Activated naive CD8-positive, alpha-beta T cell (primary cell): ENCODE measurements around the gene NAXE.
A peak's percentile ranks its signal among the peaks of the same experiment; 100 is the strongest.

ENCODE experiments used
- H3K27ac Mint-ChIP-seq: one replicate; pipeline ENCODE4 v1.8.0; 2021; ENCODE audit warnings: mixed read lengths
- H3K27me3 Mint-ChIP-seq: one replicate; pipeline ENCODE4 v1.8.0; 2021; ENCODE audit warnings: mixed read lengths
- H3K36me3 Mint-ChIP-seq: one replicate; pipeline ENCODE4 v1.8.0; 2021; ENCODE audit warnings: mixed read lengths
- H3K4me1 Mint-ChIP-seq: one replicate; pipeline ENCODE4 v1.8.0; 2021; ENCODE audit warnings: low read depth, mixed read lengths
- H3K4me3 Mint-ChIP-seq: one replicate; pipeline ENCODE4 v1.8.0; 2021; ENCODE audit warnings: mild to moderate bottlenecking, mixed read lengths
- H3K9me3 Mint-ChIP-seq: one replicate; pipeline ENCODE4 v1.8.0; 2021; ENCODE audit warnings: low read depth, mixed read lengths

Gene NAXE

GRCh38 chr1:156555715-156556114, 35.9 kb upstream of the NAXE start:
- Mint-ChIP-seq H3K4me1 (no peaks in the 10 kb centered on the region), H3K27ac (no peak overlapping the region), H3K36me3 (no peaks in the 10 kb centered on the region), H3K27me3 (no peaks in the 10 kb centered on the region), H3K9me3 (no peaks in the 10 kb centered on the region), H3K4me3 (no peak overlapping the region)

GRCh38 chr1:156556354-156556753, 35.2 kb upstream of the NAXE start:
- Mint-ChIP-seq H3K27ac (no peak overlapping the region), H3K4me3 (no peak overlapping the region), H3K27me3 (no peaks in the 10 kb centered on the region), H3K4me1 (no peaks in the 10 kb centered on the region), H3K36me3 (no peaks in the 10 kb centered on the region), H3K9me3 (no peaks in the 10 kb centered on the region)

GRCh38 chr1:156559086-156559796, 32.3 kb upstream of the NAXE start:
- H3K27ac Mint-ChIP-seq = no peak overlapping the region
- no peak overlapping the region for H3K4me3 Mint-ChIP-seq
- H3K27me3 Mint-ChIP-seq = no peaks in the 10 kb centered on the region
- H3K9me3 Mint-ChIP-seq = no peaks in the 10 kb centered on the region
- no peaks in the 10 kb centered on the region for H3K36me3 Mint-ChIP-seq
- H3K4me1 Mint-ChIP-seq = no peaks in the 10 kb centered on the region

DNA sequence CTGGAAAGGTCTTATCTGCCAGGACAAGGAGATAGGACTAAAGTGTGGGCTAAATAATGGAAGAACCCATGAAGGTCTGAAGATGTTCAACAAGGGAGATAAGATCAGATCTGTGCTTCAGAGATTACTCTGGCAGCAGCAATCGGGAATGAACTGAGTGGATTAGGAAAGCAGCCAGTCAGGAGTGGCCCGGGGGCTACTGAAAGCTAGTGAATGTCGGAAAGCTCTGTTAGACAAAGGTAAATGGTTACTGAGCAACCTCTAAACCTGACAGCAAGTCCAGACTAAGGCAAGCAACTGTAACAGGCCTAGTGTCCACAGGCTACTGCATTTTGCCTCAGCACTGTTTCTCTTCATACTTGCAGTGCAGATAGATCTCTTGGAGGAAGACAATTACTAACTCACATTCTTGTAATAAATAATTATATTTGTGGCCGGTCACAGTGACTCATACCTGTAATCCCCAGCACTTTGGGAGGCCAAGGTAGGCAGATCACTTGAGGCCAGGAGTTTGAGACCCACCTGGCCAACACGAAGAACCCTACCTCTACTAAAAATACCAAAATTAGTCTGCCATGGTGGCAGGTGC, 31.7 kb upstream of the NAXE start:
- H3K9me3 Mint-ChIP-seq = no peaks in the 10 kb centered on the region
- no peak overlapping the region for H3K27ac Mint-ChIP-seq
- no peaks in the 10 kb centered on the region for H3K36me3 Mint-ChIP-seq
- no peak overlapping the region for H3K4me3 Mint-ChIP-seq
- no peaks in the 10 kb centered on the region for H3K27me3 Mint-ChIP-seq
- no peaks in the 10 kb centered on the region for H3K4me1 Mint-ChIP-seq

DNA sequence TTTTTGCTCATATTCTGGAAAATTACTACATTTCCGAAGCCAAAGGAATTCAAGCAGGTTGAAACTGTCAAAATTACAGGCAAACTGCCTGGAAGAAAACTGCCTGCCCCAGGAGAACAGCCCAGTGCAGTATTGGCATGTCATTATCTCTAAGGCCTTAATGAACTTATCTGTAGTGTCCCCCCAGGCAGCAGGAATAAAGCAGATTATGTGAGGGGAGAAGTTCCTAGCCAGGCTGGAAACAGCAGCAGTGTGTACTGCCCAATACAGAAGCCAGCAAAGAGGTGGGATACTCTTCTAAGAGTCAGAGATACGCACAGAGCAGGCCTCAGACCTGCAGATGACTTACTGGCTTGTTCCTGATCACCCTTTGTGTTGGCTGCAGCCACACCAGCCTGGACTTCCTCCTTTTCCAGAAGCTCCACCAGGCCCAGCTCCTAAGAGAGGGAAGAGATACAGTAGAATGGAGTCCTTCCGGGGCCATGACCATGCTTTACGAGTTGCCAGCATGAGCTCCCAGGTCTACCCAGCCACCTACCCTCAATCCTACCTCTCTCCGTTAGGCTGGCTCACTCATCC, 30.9 kb upstream of the NAXE start:
- no peaks in the 10 kb centered on the region for H3K4me1 Mint-ChIP-seq
- H3K36me3 Mint-ChIP-seq = no peaks in the 10 kb centered on the region
- no peak overlapping the region for H3K4me3 Mint-ChIP-seq
- no peak overlapping the region for H3K27ac Mint-ChIP-seq
- no peaks in the 10 kb centered on the region for H3K9me3 Mint-ChIP-seq
- H3K27me3 Mint-ChIP-seq = no peaks in the 10 kb centered on the region

- Mint-ChIP-seq H3K4me1 (no peaks in the 10 kb centered on the region), H3K27me3 (peaks cover 3% of the 10 kb centered on the region), H3K4me3 (no peak overlapping the region), H3K9me3 (no peaks in the 10 kb centered on the region), H3K27ac (no peak overlapping the region), H3K36me3 (no peaks in the 10 kb centered on the region)
Observed at GRCh38 chr1:156565519-156565918, 26.1 kb upstream of the NAXE start.

- H3K4me1 Mint-ChIP-seq = peaks cover 6% of the 10 kb centered on the region
- H3K27ac Mint-ChIP-seq = no peak overlapping the region
- no peaks in the 10 kb centered on the region for H3K9me3 Mint-ChIP-seq
- H3K4me3 Mint-ChIP-seq = no peak overlapping the region
- no peaks in the 10 kb centered on the region for H3K36me3 Mint-ChIP-seq
- peaks cover 11% of the 10 kb centered on the region for H3K27me3 Mint-ChIP-seq
Observed at GRCh38 chr1:156566436-156566835, 25.1 kb upstream of the NAXE start.

- H3K4me3 Mint-ChIP-seq = peak overlapping the region; percentile 66
- no peak overlapping the region for H3K27ac Mint-ChIP-seq
- peaks cover 22% of the 10 kb centered on the region for H3K27me3 Mint-ChIP-seq
- peaks cover 18% of the 10 kb centered on the region for H3K4me1 Mint-ChIP-seq
- H3K9me3 Mint-ChIP-seq = no peaks in the 10 kb centered on the region
- peaks cover 3% of the 10 kb centered on the region for H3K36me3 Mint-ChIP-seq
Observed at GRCh38 chr1:156571261-156571852, 20.2 kb upstream of the NAXE start.

DNA sequence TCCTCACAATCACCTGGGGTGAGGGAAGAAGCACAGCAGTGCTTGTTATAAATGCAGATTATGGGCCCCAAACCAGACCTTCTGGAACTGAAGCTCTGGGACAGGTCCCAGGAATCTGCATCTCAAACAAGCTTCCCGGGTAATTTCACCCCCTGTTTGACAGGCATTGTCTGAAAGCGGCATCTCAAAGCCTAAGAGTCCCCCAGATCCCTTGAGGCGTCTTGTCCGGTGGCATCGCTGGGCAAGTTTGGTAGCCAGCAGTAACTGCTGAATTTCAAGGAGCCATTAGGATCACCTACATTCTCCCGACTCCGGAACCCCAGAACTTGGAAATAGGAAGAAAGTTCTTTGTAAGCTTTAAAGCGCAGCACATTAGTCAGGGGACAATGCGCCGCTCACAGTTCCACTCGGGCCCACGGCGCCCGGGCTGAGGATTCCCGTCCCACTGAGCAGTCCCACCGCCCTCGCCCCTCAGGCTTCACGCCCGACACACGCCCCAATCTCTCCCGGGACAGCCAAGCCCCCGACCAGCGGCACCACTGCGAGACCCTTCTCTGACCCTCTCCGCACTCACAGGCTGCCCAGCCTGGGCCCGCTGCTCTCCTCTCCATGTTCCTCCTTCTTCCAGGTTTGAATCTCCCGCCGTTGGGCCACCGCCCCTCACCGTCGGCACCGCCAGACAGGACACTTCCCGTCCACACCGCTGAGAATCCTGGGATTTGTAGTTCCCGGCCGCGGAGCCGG, 19.5 kb upstream of the NAXE start, which contains the start of gene IQGAP3:
IQGAP3 (minus strand) TSS at position 647 of the 744 bp plus-strand sequence; CDS start at position 611, 36 bp downstream.
- Mint-ChIP-seq H3K4me1 (peaks cover 18% of the 10 kb centered on the region), H3K27me3 (peaks cover 22% of the 10 kb centered on the region), H3K4me3 (peak within 1 kb of the TSS; percentile 88), H3K9me3 (no peaks in the 10 kb centered on the region), H3K36me3 (peaks cover 3% of the 10 kb centered on the region), H3K27ac (no peak within 1 kb of the TSS)

DNA sequence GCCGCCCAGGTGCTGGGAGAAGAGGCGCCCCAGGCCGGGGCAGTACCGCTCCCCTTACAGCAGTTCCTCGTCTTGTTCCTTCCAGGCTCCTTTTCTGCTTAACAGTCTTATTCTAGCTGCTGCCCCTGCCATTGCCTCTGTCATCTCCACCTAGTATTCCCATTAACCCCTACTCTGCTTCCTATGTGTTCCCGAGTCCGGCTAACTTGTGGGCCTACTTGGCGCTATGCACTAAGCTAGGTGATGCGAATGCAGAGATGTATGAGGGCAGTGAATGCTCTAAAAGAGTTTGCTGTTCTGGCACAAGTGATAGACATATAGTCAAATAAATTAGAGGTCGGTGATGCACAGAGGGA, 18.9 kb upstream of the NAXE start:
- peaks cover 22% of the 10 kb centered on the region for H3K27me3 Mint-ChIP-seq
- H3K27ac Mint-ChIP-seq = no peak overlapping the region

DNA sequence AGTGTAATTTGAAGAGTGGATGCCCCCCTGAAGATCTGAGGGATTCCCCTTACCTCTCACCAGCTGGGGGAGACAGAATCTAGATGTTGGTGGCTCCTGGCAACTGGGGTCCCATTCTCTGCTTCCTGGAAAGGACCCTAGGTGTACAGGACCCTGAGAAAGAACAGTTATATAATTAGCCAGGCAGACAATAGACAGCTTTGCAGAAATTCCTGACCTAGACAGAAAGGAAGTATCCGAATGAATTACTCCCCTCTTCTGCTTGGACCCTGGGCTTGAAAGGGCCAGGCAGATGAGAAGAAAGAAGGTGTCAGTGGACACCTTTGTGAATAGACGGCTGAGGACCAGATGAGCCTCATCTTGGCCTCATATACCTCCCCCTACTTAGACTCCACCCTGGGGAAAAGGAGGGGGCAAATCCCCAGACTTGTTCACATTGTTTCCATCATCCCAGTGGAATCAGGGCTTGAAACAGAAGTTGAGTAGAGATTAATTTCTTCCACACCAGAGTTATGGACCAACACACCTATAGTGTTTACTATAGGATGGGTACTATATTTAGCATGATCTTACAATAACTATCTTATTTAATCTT, 17.4 kb upstream of the NAXE start:
- H3K36me3 Mint-ChIP-seq = peaks cover 3% of the 10 kb centered on the region
- peaks cover 22% of the 10 kb centered on the region for H3K27me3 Mint-ChIP-seq
- no peak overlapping the region for H3K4me3 Mint-ChIP-seq
- H3K27ac Mint-ChIP-seq = no peak overlapping the region
- H3K9me3 Mint-ChIP-seq = no peaks in the 10 kb centered on the region
- peaks cover 18% of the 10 kb centered on the region for H3K4me1 Mint-ChIP-seq

More for the DNA sequence above, 18.9 kb upstream of the NAXE start:
- Mint-ChIP-seq H3K36me3 (peaks cover 3% of the 10 kb centered on the region), H3K9me3 (no peaks in the 10 kb centered on the region), H3K4me3 (peak overlapping the region; percentile 88), H3K4me1 (peaks cover 18% of the 10 kb centered on the region)

DNA sequence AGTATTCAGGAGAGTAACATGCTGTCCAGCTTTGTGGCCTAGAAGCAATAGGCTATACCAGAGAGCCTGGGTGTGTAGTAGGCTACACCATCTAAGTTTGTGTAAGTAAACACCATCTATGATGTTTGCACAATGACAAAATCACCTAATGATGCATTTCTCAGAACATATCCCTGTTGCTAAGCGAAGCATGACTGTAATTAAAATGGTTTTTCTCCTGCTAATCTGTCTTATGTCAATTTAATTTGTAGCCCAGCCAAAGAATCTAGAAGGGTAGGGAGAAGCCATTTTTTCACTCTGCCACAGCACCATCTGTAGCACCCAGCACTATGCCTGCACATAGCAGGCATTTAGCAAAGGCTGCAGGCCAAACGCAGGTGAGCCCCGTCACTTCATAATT, 14.0 kb upstream of the NAXE start:
- Mint-ChIP-seq H3K27me3 (peaks cover 6% of the 10 kb centered on the region), H3K4me3 (no peak overlapping the region), H3K4me1 (peaks cover 18% of the 10 kb centered on the region), H3K9me3 (no peaks in the 10 kb centered on the region), H3K36me3 (peaks cover 3% of the 10 kb centered on the region), H3K27ac (no peak overlapping the region)

GRCh38 chr1:156578055-156578454, 13.5 kb upstream of the NAXE start:
- peaks cover 18% of the 10 kb centered on the region for H3K4me1 Mint-ChIP-seq
- no peaks in the 10 kb centered on the region for H3K36me3 Mint-ChIP-seq
- peaks cover 2% of the 10 kb centered on the region for H3K27me3 Mint-ChIP-seq
- no peaks in the 10 kb centered on the region for H3K9me3 Mint-ChIP-seq
- H3K4me3 Mint-ChIP-seq = no peak overlapping the region
- H3K27ac Mint-ChIP-seq = no peak overlapping the region

DNA sequence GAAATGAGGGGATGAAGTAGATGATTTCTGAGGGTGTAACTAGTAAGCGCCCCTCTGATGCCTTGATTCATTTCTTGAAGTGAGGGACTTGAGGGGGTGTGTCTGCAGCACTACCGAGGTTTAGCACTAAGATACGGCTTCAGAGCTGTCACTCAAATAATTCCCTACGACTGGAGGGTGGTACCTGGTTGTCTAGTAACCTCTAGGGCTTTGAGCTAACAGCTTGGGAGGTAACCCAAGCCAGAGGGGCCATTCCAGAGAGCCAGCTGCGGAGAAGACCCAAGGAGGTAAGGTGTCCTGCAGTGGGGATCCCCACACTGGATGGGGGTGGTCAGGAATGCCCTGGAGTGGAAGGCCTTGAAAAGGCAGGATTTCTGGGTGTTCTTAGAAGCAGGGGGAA, 12.1 kb upstream of the NAXE start, which contains the start of gene TTC24:
TTC24 (plus strand) TSS at position 252 of the 400 bp plus-strand sequence. CDS start 1,642 bp downstream, outside the sequence.
- Mint-ChIP-seq H3K9me3 (no peaks in the 10 kb centered on the region), H3K4me3 (no peak within 1 kb of the TSS), H3K36me3 (peaks cover 2% of the 10 kb centered on the region), H3K27me3 (no peaks in the 10 kb centered on the region), H3K27ac (no peak within 1 kb of the TSS), H3K4me1 (peaks cover 29% of the 10 kb centered on the region)
